Cardiac fibroblast (primary cell): ENCODE results near the gene RPS14.
"Not testable (repeated sequence)": the region's sequence is repeated elsewhere in the genome, so short reads cannot be mapped to it uniquely, and the experiment has no call there.

Experiments used
- DNase-seq, 2 donors: peaks; one replicate each; pipeline versions ENCODE4 v3.0.0 to v3.0.0-alpha.2; 2010; ENCODE audit warnings: low read depth in 2 of 2
- H3K4me3 ChIP-seq, 2 donors: replicated peaks in 1 of 2; 1 replicate in 1 of 2; 2 replicates in 1 of 2; pipeline ENCODE4 v1.5.1; 2011; ENCODE audit warnings: low read depth in 2 of 2, low read length in 2 of 2, mild to moderate bottlenecking in 2 of 2, moderate library complexity in 1 of 2
- TF ChIP-seq, protein P1 (sequence below): IDR thresholded peaks from one replicate; pipeline ENCODE4 v1.5.1; 2011; ENCODE audit warnings: low read depth, mild to moderate bottlenecking, low read length, inconsistent platforms

The RPS14 gene

DNA sequence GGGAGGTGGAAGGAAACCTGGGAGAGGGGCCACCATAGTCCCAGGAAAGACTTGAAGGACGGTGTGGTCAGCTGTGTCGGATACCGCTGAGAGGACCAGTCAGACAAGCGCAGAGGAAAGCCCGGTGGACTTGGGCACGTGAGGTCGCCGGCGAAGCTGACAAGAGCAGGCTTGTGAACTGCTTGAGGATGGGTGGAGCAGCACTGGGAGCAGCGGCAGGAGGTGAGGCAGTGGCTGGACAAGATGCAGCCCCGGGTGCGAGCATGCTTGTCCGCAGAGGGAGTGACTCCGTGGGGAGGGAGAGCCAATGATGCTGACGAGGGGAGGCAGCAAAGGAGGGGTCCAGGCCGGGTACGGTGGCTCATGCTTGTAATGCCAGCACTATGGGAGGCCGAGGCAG is 18.5 kb downstream of the RPS14 start:
- no peak overlapping the region for H3K4me3 ChIP-seq
- TF ChIP-seq, protein P1, sequence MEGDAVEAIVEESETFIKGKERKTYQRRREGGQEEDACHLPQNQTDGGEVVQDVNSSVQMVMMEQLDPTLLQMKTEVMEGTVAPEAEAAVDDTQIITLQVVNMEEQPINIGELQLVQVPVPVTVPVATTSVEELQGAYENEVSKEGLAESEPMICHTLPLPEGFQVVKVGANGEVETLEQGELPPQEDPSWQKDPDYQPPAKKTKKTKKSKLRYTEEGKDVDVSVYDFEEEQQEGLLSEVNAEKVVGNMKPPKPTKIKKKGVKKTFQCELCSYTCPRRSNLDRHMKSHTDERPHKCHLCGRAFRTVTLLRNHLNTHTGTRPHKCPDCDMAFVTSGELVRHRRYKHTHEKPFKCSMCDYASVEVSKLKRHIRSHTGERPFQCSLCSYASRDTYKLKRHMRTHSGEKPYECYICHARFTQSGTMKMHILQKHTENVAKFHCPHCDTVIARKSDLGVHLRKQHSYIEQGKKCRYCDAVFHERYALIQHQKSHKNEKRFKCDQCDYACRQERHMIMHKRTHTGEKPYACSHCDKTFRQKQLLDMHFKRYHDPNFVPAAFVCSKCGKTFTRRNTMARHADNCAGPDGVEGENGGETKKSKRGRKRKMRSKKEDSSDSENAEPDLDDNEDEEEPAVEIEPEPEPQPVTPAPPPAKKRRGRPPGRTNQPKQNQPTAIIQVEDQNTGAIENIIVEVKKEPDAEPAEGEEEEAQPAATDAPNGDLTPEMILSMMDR = no peak
- no peak for DNase-seq

DNA sequence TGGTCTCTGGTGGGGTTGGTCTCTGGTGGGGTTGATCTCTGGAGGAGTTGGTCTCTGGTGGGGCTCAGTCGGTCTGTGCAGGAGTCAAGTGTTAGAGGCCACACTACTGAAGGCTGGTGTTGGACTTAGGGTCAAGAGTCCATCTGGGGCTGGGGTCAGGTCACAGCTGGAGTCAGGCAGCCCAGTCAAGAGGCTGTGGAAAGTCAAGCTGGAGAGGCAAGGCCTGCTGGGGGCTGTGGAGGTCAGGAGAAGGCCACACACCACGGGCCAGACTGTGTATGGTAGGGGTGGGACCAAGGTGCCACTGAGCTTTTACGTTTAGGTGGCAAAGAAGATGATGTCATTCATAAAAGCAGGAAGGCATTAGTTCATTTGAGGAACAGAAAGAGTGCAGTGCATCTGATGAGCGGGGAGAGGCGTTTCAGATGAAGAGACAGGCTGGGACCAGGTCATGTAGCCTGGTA is 20.1 kb downstream of the RPS14 start:
- DNase-seq = no peak
- H3K4me3 ChIP-seq = no peak overlapping the region
- TF ChIP-seq, protein P1 = no peak

DNA sequence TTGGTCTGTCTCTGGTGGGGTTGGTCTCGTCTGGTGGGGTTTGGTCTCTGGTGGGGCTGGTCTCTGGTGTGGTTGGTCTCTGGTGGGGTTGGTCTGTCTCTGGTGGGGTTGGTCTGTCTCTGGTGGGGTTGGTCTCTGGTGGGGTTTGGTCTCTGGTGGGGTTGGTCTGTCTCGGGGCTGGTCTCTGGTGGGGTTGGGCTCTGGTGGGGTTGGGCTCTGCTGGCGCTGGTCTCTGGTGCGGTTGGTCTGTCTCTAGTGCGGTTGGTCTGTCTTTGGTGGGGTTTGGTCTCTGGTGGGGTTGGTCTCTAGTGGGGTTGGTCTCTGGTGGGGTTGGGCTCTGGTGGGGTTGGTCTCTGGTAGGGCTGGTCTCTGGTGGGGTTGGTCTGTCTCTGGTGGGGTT is 20.6 kb downstream of the RPS14 start:
- no peak overlapping the region for H3K4me3 ChIP-seq
- TF ChIP-seq, protein P1 = no peak
- DNase-seq = no peak

DNA sequence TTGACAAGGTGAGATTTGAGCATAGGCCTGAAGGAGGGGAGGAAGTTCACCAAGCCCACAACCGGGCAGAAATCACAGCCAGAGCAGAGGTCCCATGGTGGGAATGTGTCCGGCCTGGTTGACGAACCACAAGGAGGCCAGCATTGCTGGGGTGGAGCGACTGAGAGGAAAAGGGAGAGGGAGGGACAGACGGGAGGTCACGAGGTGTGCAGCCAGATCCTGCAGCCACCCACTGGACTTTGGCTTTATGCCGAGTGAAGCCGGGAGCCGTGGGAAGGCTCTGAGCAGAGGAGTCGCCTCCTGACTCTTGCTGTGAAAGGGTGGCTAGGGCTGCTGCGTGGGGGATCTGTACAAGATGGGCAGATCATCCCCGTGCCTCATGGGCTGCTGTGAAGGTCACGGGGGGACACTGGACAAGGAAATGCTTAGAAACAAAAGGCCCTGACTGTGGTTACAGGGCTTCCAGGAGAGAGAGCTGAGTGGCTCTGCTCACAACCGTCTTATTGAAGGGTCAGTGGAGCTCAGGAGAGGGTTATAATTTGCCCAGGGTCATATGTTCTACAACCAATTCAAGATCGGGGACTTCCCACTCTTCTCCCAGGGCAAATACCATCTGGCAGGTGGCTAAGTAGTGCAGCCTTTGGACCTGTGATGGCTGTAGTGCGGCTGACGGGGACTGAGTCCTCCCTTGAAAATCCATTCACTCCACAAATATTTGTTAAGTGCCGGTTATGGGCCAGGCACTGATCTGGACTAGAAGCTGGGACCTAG is 21.2 kb downstream of the RPS14 start:
- peak; percentile 55 to 81 for DNase-seq
- TF ChIP-seq, protein P1 = no peak
- no peak overlapping the region for H3K4me3 ChIP-seq

DNA sequence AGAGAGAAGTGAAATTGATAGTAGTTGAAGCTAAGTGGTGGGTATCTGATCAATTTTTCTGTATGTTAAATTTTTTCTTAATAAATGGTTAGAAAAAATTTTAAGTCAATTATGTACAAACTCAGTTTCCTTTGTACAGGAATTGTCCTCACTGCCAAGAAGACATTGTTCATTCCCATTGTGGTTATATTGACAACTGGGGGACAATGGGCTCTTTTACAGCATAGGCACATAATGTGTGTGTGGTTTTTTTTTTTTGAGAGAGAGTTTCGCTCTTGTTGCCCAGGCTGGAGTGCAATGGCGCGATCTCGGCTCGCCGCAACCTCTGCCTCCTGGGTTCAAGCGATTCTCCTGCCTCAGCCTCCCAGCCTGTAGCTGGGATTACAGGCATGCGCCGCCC is 23.4 kb downstream of the RPS14 start:
- not testable (repeated sequence) for DNase-seq, H3K4me3 ChIP-seq

DNA sequence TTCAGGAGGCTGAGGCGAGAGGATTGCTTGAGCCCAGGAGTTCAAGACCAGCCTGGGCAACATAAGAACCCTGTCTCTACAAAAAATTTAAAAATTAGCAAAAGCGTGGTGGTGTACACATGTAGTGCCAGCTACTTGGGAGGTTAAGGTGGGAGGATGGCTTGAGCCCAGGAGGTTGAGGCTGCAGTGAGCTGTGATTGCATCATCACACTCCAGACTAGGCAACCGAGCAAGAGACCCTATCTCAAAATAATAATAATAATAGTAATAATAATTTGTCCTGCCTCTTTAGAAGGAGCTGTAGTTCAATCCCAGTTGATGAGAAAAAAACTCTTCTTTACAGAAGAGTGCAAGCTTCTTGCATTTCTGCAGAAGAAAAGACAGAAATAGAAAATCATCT is 26.8 kb downstream of the RPS14 start:
- H3K4me3 ChIP-seq = no peak overlapping the region
- TF ChIP-seq, protein P1 = no peak
- DNase-seq = no peak

DNA sequence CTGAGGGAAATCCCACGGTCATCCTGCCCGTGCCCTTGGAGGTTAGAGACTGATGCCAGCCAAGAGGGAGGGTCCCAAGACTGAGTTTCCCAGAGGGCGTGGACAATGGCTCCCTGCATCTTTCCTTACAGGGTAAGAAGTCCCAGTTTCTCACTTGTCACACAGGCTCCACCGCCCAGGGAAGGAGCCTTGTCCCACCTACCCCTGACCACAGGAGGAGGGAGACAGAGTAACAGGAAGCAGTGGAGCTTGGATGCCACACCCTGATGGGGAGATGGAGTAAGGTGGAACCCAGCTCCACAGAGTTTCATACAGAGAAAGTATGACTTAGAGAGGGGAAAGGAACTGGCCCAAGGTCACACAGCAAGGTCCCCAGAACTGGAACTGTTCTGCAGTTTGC is 27.5 kb downstream of the RPS14 start:
- TF ChIP-seq, protein P1 = no peak
- no peak for DNase-seq
- H3K4me3 ChIP-seq = no peak overlapping the region
